ENCODE data around the gene ARHGAP32. TPM values are rescaled to one million over a fixed set of nuclear protein-coding genes. Genes with fewer than 3 reads are reported as not detected.

The ARHGAP32 gene
- total RNA-seq, 1 donor from 2014 or later, result 21.4 TPM

GRCh38 chr11:129117595-129118350, 74.4 kb downstream of the ARHGAP32 start:
- Histone ChIP-seq H3K79me2 (ENCODE audit: low read depth) (no peaks in the 10 kb centered on the region), H3K4me3 (no peak overlapping the region)

DNA sequence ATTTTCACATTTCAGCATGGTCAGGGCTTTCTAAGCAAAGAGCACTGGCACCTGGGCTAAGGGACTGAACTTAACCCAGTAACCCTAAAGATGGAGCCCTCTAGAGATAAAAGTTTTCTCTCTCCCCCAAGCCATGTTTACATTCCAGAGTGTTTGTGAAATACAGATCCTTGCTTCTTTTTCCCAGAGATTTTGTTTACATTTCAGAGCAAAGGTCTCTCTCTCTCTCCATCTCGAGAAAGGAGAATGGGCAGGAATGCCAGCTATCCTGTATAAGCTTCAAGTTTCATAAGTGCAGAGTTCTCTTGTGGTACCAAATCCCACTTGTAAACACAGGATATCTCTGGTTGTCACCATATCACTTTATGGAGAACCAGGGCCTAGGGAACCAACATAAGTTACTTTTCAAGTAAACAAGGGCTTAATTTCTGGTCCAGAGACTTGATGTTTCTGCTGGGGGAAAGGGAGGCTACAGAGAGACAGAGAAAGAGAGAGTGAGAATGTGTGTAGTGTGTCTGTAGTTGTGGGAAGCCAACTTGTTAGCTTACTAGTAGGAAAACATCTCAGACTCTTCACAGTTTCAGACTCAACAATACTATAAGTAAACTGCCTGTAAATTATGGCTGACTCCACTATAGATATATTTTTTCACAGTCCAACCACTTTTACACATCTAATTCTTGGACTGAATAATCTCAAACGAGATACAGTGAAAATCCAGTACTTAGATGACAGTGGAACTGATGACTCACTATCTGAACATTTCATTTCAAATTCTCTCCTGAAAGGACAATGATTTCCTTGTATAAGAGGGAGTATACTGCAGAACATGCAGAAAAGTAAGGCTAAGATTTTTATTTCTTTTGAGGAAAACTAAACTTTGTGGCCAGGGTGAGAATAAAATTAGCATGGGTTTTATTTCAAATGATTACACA, 76.2 kb downstream of the ARHGAP32 start:
- H3K9me3 ChIP-seq (ENCODE audit: low read depth), result no peaks in the 10 kb centered on the region
- TF ChIP-seq EZH2 (IDR thresholded peaks at IDR 0.05), result no peak
- no peak for TF ChIP-seq EZH2phosphoT487 (IDR thresholded peaks at IDR 0.05)
- no peak for TF ChIP-seq CTCF (IDR thresholded peaks at IDR 0.05)
- H3K36me3 ChIP-seq, result no peaks in the 10 kb centered on the region
- no peaks in the 10 kb centered on the region for H4K20me1 ChIP-seq (ENCODE audit: low read depth)
- H3K4me1 ChIP-seq, result no peaks in the 10 kb centered on the region
- no peak overlapping the region for H3K27ac ChIP-seq
- no peak overlapping the region for H3K4me2 ChIP-seq
- no peaks in the 10 kb centered on the region for H3K79me2 ChIP-seq (ENCODE audit: low read depth)
- Mint-ChIP-seq H3K4me1 (no peaks in the 10 kb centered on the region), H3K4me3 (no peak overlapping the region), H3K27ac (no peak overlapping the region), H3K36me3 (peaks cover 24% of the 10 kb centered on the region), H3K9me3 (no peaks in the 10 kb centered on the region), H3K27me3 (ENCODE audit: insufficient read depth, low read depth) (no peaks in the 10 kb centered on the region)
- H3K9ac ChIP-seq, result no peak overlapping the region
- H2AFZ ChIP-seq (replicated peaks), result no peak overlapping the region
- DNase-seq (ENCODE audit: low spot score), result no peak
- H3K4me3 ChIP-seq, result no peak overlapping the region
- H3F3A ChIP-seq (ENCODE audit: low read depth), result no peaks in the 10 kb centered on the region
- H3K27me3 ChIP-seq, result no peaks in the 10 kb centered on the region

More at GRCh38 chr11:129117595-129118350, 74.4 kb downstream of the ARHGAP32 start:
- Histone ChIP-seq H2AFZ (replicated peaks) (no peak overlapping the region), H4K20me1 (ENCODE audit: low read depth) (no peaks in the 10 kb centered on the region), H3K9ac (no peak overlapping the region), H3K27me3 (no peaks in the 10 kb centered on the region), H3K36me3 (no peaks in the 10 kb centered on the region), H3K4me1 (no peaks in the 10 kb centered on the region), H3K27ac (no peak overlapping the region), H3F3A (ENCODE audit: low read depth) (no peaks in the 10 kb centered on the region), H3K9me3 (ENCODE audit: low read depth) (no peaks in the 10 kb centered on the region), H3K4me2 (no peak overlapping the region)
- TF ChIP-seq EZH2phosphoT487 (IDR thresholded peaks at IDR 0.05) (no peak), CTCF (IDR thresholded peaks at IDR 0.05) (peak; percentile 98)
- Mint-ChIP-seq H3K27ac (no peak overlapping the region), H3K4me1 (no peaks in the 10 kb centered on the region), H3K27me3 (ENCODE audit: insufficient read depth, low read depth) (no peaks in the 10 kb centered on the region), H3K36me3 (peaks cover 16% of the 10 kb centered on the region), H3K9me3 (no peaks in the 10 kb centered on the region), H3K4me3 (no peak overlapping the region)
- DNase-seq (ENCODE audit: low spot score), result peak; percentile 72

DNA sequence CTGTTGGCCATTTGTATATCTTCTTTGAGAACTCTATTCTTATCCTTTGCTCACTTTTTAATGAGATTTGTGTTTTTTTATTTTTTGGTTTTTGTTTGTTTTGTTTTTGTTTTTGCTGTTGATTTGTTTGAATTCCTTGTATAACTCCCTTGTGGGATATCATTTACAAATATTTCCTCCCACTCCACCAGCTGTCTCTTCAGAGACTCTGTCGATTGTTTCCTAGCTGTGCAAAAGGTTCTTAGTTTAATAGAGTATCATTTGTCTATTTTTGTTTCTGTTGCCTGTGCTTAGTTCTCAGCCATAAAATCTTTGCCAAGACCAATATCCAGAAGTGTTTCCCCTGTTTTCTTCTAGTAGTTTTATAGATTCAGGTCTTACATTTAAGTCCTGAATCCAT, 82.4 kb downstream of the ARHGAP32 start:
- no peaks in the 10 kb centered on the region for H3K4me1 ChIP-seq
- no peak overlapping the region for H3K9ac ChIP-seq
- H3K27ac ChIP-seq, result no peak overlapping the region
- no peaks in the 10 kb centered on the region for H3K36me3 ChIP-seq
- Mint-ChIP-seq H3K4me1 (no peaks in the 10 kb centered on the region), H3K27ac (no peak overlapping the region), H3K36me3 (peaks cover 44% of the 10 kb centered on the region), H3K4me3 (no peak overlapping the region), H3K27me3 (ENCODE audit: insufficient read depth, low read depth) (no peaks in the 10 kb centered on the region), H3K9me3 (peaks cover 21% of the 10 kb centered on the region)
- H3K79me2 ChIP-seq (ENCODE audit: low read depth), result no peaks in the 10 kb centered on the region
- DNase-seq (ENCODE audit: low spot score), result no peak
- no peaks in the 10 kb centered on the region for H4K20me1 ChIP-seq (ENCODE audit: low read depth)
- no peak for TF ChIP-seq EZH2phosphoT487 (IDR thresholded peaks at IDR 0.05)
- TF ChIP-seq CTCF (IDR thresholded peaks at IDR 0.05), result no peak
- TF ChIP-seq EZH2 (IDR thresholded peaks at IDR 0.05), result no peak
- no peaks in the 10 kb centered on the region for H3K27me3 ChIP-seq
- H3K9me3 ChIP-seq (ENCODE audit: low read depth), result no peaks in the 10 kb centered on the region
- no peak overlapping the region for H2AFZ ChIP-seq (replicated peaks)
- H3F3A ChIP-seq (ENCODE audit: low read depth), result no peaks in the 10 kb centered on the region
- H3K4me3 ChIP-seq, result no peak overlapping the region
- H3K4me2 ChIP-seq, result no peak overlapping the region
